Ishikawa (cell line): ENCODE results near the gene ANKRD44.

Experiments
- CEBPB ChIP-seq: IDR thresholded peaks from 2 replicates; pipeline ENCODE4 v1.6.1; 2012
- CREB1 ChIP-seq: IDR thresholded peaks from 2 replicates; pipeline ENCODE4 v1.6.1; 2012; ENCODE audit warnings: low read depth
- EGR1 ChIP-seq: IDR thresholded peaks from 2 replicates; pipeline ENCODE4 v1.6.1; 2012
- EP300 ChIP-seq: IDR thresholded peaks from 2 replicates; pipeline ENCODE4 v1.6.1; 2012; ENCODE audit warnings: borderline replicate concordance
- FOXM1 ChIP-seq: IDR thresholded peaks from 2 replicates; pipeline ENCODE4 v1.6.1; 2012; ENCODE audit warnings: low read depth, borderline replicate concordance
- MAX ChIP-seq: IDR thresholded peaks from 2 replicates; pipeline ENCODE4 v1.6.1; 2012
- NFIC ChIP-seq: IDR thresholded peaks from 2 replicates; pipeline ENCODE4 v1.6.1; 2012
- REST ChIP-seq: IDR thresholded peaks from 2 replicates; pipeline ENCODE4 v1.6.1; 2012; ENCODE audit warnings: low read depth, mild to moderate bottlenecking
- TAF1 ChIP-seq: IDR thresholded peaks from 2 replicates; pipeline ENCODE4 v1.6.1; 2012; ENCODE audit warnings: low read depth, mild to moderate bottlenecking
- TCF12 ChIP-seq: IDR thresholded peaks from 2 replicates; pipeline ENCODE4 v1.6.1; 2012; ENCODE audit warnings: low read depth
- YY1 ChIP-seq: IDR thresholded peaks from 2 replicates; pipeline ENCODE4 v1.6.1; 2012; ENCODE audit warnings: low read depth

GRCh38 chr2:197247083-197247482 is 63.5 kb downstream of the ANKRD44 start:
- TF ChIP-seq YY1 (no peak), CEBPB (no peak), MAX (no peak), EGR1 (no peak), TCF12 (no peak), TAF1 (no peak), FOXM1 (no peak), CREB1 (no peak), REST (no peak), EP300 (no peak), NFIC (no peak)
